ENCODE measurements around the gene SLMAP.

DNA sequence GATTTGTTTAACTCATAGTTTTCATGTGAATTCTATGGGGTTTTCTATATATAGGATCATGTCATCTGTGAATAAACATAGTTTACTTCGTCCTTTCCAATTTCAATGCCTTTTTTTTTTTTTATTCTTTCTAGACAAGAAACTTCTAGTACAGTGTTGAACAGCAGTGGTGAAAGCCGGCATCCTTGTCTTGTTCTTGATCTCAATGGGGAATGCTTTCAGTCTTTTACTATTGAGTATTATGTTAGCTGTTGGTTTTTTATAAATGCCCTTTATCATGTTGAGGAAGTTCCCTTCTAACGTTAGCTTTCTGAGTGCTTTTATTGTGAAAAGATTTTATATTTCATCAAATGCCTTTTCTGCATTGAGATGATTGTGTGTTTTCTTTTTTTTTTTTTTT, 69.0 kb downstream of the SLMAP start:
- TF ChIP-seq POLR2A (IDR thresholded peaks at IDR 0.05) = no peak
- TF ChIP-seq, protein P1, sequence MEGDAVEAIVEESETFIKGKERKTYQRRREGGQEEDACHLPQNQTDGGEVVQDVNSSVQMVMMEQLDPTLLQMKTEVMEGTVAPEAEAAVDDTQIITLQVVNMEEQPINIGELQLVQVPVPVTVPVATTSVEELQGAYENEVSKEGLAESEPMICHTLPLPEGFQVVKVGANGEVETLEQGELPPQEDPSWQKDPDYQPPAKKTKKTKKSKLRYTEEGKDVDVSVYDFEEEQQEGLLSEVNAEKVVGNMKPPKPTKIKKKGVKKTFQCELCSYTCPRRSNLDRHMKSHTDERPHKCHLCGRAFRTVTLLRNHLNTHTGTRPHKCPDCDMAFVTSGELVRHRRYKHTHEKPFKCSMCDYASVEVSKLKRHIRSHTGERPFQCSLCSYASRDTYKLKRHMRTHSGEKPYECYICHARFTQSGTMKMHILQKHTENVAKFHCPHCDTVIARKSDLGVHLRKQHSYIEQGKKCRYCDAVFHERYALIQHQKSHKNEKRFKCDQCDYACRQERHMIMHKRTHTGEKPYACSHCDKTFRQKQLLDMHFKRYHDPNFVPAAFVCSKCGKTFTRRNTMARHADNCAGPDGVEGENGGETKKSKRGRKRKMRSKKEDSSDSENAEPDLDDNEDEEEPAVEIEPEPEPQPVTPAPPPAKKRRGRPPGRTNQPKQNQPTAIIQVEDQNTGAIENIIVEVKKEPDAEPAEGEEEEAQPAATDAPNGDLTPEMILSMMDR (IDR thresholded peaks at IDR 0.05) = no peak
